Hepatocyte (in vitro differentiated cells): ENCODE measurements around the gene FERMT1.

Experiments used
- CTCF ChIP-seq: fragments of 200-600 bp; sonication (generic); IDR thresholded peaks from 2 replicates; pipeline ENCODE4 v1.5.1; 2016; ENCODE audit warnings: antibody characterized with exemption, mild to moderate bottlenecking; ENCODE audit not compliant: poor library complexity
- EZH2phosphoT487 ChIP-seq: fragments of 200-600 bp; sonication (generic); IDR thresholded peaks from one replicate; pipeline ENCODE4 v1.6.1; 2018; ENCODE audit warnings: antibody characterized with exemption, mild to moderate bottlenecking, low read depth, moderate library complexity; ENCODE audit not compliant: unreplicated experiment, severe bottlenecking

- TF ChIP-seq EZH2phosphoT487 (no peak), CTCF (no peak)
Measured at GRCh38 chr20:6066582-6066981, 56.2 kb downstream of the FERMT1 start.
